Endothelial cell of umbilical vein (primary cell): Measurements from ENCODE around the gene SLC19A1.

ENCODE experiments used
- EZH2 ChIP-seq: IDR thresholded peaks from 2 replicates; pipeline ENCODE4 v1.6.1; 2012; ENCODE audit warnings: borderline replicate concordance, low read depth, mild to moderate bottlenecking, moderate library complexity, low read length, inconsistent platforms; ENCODE audit not compliant: severe bottlenecking
- FOS ChIP-seq: IDR thresholded peaks from 2 replicates; pipeline ENCODE4 v1.6.1; 2011; ENCODE audit warnings: mild to moderate bottlenecking, low read length, moderate library complexity, borderline replicate concordance; ENCODE audit not compliant: insufficient read depth
- GATA2 ChIP-seq: IDR thresholded peaks from 2 replicates; pipeline ENCODE4 v1.7.0; 2011; ENCODE audit warnings: low read depth, mild to moderate bottlenecking, moderate library complexity, mixed read lengths, low read length; ENCODE audit not compliant: insufficient read length, insufficient read depth
- JUN ChIP-seq: IDR thresholded peaks from 2 replicates; pipeline ENCODE4 v1.6.1; 2011; ENCODE audit warnings: borderline replicate concordance, low read depth; ENCODE audit not compliant: insufficient read length, insufficient read depth
- MYC ChIP-seq: IDR thresholded peaks from one replicate; pipeline ENCODE4 v1.6.1; 2011; ENCODE audit warnings: mild to moderate bottlenecking, low read depth, low read length
- POLR2A ChIP-seq: IDR thresholded peaks from 2 replicates; pipeline ENCODE4 v1.6.1; 2012; ENCODE audit warnings: low read depth, mild to moderate bottlenecking, control low read depth, low read length
- POLR2AphosphoS5 ChIP-seq: IDR thresholded peaks from 2 replicates; pipeline ENCODE4 v1.6.1; 2012; ENCODE audit warnings: low read depth, mild to moderate bottlenecking, control low read depth, low read length, moderate library complexity; ENCODE audit not compliant: insufficient read depth
- TF ChIP-seq, protein P1 (sequence below), 2 donors: IDR thresholded peaks; 1 replicate in 1 of 2; 2 replicates in 1 of 2; pipeline ENCODE4 v1.5.1; 2011; ENCODE audit warnings: low read length in 2 of 2, mild to moderate bottlenecking in 2 of 2, moderate library complexity in 2 of 2, control low read depth in 1 of 2, inconsistent platforms in 1 of 2, low read depth in 1 of 2; ENCODE audit not compliant: insufficient read depth in 1 of 2; ENCODE audit errors: extremely low read depth in 1 of 2
- TF ChIP-seq, protein P2 (sequence below): IDR thresholded peaks from 2 replicates; pipeline ENCODE4 v1.6.1; 2011; ENCODE audit not compliant: insufficient read depth, insufficient read length

DNA sequence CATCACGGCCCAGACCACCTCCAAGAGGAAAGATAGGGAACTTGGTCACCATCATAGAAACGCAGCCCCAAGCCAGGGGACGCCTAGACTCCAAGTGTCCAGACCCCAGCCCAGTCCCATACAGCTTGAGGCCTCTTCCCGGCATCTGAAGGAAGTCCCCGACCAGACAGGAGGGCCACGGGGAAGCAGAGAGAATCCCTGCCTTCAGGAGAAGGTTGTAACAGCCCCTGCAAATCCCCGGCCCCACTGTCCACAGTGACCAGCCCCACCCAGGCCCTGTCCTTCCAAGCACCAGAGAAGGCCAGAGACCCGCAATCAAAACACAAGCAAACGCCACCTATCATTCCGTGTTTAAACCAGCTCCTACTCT is 1.7 kb downstream of the SLC19A1 start:
- no peak for TF ChIP-seq POLR2AphosphoS5
- no peak for TF ChIP-seq POLR2A
- TF ChIP-seq, protein P1, sequence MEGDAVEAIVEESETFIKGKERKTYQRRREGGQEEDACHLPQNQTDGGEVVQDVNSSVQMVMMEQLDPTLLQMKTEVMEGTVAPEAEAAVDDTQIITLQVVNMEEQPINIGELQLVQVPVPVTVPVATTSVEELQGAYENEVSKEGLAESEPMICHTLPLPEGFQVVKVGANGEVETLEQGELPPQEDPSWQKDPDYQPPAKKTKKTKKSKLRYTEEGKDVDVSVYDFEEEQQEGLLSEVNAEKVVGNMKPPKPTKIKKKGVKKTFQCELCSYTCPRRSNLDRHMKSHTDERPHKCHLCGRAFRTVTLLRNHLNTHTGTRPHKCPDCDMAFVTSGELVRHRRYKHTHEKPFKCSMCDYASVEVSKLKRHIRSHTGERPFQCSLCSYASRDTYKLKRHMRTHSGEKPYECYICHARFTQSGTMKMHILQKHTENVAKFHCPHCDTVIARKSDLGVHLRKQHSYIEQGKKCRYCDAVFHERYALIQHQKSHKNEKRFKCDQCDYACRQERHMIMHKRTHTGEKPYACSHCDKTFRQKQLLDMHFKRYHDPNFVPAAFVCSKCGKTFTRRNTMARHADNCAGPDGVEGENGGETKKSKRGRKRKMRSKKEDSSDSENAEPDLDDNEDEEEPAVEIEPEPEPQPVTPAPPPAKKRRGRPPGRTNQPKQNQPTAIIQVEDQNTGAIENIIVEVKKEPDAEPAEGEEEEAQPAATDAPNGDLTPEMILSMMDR (IDR thresholded peaks at IDR 0.05; ENCODE audit: extremely low read depth in 1 of 2, insufficient read depth in 1 of 2, low read depth in 1 of 2, low read length in 2 of 2): no peak
- TF ChIP-seq EZH2: no peak
- no peak for TF ChIP-seq FOS
- no peak for TF ChIP-seq JUN
- TF ChIP-seq, protein P2, sequence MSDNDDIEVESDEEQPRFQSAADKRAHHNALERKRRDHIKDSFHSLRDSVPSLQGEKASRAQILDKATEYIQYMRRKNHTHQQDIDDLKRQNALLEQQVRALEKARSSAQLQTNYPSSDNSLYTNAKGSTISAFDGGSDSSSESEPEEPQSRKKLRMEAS: no peak
- no peak for TF ChIP-seq MYC
- TF ChIP-seq GATA2: no peak
